Fibroblast of mammary gland (primary cell): ENCODE results near the gene SLC46A2.

ENCODE experiments used
- DNase-seq: peaks from one replicate; pipeline ENCODE4 v3.0.0-alpha.2; 2010; ENCODE audit warnings: low read depth
- H3K4me3 ChIP-seq: 2 replicates; pipeline ENCODE4 v1.5.1; 2011; ENCODE audit warnings: low read depth, mild to moderate bottlenecking, low read length, moderate library complexity; ENCODE audit not compliant: control insufficient read depth
- TF ChIP-seq, protein P1 (sequence below): conservative IDR thresholded peaks from 2 replicates; pipeline ENCODE4 v1.5.1; 2011; ENCODE audit warnings: low read depth, low read length, inconsistent platforms; ENCODE audit not compliant: control insufficient read depth, insufficient read depth

SLC46A2 gene

DNA sequence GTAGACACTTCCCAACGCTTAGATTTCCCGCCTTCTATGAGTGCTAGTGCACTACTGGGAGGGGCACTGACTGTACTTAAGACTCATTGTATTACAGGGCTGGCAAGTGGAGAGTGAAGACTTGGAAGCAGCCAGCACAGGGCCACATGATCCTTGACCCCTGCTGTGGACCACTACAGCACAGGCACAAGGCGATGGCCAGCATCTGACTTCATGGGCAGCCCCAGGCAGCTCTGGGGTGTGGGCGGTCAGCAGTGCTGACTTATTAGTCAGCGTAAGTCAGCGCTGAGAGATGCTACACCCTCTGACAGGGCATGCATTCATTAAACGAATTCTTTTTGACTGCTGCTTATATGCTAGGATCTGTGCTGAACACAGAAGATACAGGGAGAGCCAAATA, 9.3 kb downstream of the SLC46A2 start:
- peak; percentile 83 for DNase-seq
- TF ChIP-seq, protein P1, sequence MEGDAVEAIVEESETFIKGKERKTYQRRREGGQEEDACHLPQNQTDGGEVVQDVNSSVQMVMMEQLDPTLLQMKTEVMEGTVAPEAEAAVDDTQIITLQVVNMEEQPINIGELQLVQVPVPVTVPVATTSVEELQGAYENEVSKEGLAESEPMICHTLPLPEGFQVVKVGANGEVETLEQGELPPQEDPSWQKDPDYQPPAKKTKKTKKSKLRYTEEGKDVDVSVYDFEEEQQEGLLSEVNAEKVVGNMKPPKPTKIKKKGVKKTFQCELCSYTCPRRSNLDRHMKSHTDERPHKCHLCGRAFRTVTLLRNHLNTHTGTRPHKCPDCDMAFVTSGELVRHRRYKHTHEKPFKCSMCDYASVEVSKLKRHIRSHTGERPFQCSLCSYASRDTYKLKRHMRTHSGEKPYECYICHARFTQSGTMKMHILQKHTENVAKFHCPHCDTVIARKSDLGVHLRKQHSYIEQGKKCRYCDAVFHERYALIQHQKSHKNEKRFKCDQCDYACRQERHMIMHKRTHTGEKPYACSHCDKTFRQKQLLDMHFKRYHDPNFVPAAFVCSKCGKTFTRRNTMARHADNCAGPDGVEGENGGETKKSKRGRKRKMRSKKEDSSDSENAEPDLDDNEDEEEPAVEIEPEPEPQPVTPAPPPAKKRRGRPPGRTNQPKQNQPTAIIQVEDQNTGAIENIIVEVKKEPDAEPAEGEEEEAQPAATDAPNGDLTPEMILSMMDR: no peak
- H3K4me3 ChIP-seq: no peak overlapping the region

DNA sequence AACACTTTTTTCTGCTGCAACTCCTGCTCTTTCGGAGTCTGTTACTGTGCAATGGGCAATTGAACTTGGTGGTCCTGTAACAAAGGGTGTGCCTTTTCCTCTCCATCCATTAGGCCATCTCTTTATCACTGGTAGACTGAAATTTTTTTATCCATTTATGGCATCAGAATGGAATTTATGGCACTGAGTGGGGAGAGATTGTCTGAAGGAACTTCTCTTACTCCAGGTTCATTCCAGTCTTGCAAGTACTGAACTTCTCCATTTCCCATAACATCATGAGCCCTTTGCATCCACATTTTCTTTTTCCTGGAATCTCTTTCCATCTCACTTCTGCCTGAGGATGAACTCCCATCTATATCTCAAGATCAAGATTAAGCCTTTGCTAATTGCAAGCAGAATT, 10.0 kb downstream of the SLC46A2 start:
- H3K4me3 ChIP-seq: no peak overlapping the region
- no peak for DNase-seq
- TF ChIP-seq, protein P1: no peak

DNA sequence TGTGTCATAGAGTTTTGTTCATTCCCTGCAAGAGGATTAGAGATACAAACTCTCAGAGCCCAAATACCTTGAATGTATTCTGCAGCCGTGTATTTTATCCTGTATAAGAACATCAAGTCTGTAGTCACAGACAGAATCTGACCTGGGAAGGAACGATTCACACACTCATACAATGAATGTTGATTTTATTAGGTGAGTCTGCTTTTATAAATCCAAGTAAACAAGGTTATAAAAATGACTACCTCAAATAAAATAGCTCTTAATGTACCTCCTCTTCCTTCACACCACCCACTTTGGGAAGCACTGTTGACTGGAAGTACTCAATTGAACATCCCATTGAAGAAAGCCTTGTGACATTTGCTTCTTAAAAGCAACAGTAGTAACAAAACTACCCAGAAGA, 11.9 kb downstream of the SLC46A2 start:
- TF ChIP-seq, protein P1: no peak
- DNase-seq: no peak
- H3K4me3 ChIP-seq: no peak overlapping the region

DNA sequence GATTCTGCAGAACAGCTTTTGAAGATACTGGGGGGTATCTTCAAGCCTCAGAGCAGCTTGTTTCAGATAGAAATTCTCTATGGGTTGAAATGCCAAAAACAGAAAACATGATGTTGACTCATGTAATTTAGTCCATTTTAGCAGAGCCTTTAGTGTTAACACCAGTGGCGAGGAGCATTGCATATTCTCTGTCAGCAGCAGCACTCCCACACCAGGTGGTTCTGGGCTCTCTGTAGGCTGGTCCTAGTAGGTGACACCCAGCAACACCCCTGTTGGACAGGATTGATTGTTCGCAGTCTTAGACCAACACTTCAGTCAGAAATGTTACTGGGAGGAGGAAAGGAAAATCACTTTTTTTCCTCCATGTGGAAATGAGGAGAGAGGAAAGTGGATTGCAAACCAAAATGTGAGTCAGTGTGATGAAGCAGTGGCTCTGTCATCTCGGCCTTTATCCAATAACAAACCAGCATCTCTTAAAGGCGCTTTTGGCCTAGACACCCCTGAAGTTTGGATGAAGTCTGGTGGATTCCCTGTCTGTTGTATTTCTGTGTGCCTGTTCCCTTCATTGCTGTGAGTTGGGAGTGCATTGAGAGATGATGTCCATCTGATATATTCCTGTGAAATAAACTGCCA, 16.8 kb downstream of the SLC46A2 start:
- DNase-seq: peak; percentile 67
- TF ChIP-seq, protein P1: no peak
- H3K4me3 ChIP-seq: no peak overlapping the region

DNA sequence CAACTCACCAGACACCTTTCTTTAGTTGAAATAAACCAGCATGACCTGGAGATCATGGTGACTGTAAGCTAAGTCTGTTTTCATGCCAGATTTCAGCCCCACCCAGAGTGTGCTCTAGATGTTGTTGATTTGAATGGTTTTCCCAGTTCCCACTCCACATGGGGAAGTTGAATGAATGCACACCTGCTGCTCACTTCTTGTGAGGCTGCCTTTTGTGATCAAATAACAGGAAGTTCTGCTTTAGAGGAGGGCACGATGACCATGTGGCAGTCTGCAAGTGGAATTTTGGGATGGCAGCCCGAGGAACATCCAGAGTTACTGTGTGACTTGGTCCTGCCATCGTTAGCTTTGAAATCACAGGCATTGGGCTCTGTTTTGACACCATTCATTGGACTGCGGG, 18.7 kb downstream of the SLC46A2 start:
- DNase-seq: no peak
- no peak overlapping the region for H3K4me3 ChIP-seq
- TF ChIP-seq, protein P1: no peak

DNA sequence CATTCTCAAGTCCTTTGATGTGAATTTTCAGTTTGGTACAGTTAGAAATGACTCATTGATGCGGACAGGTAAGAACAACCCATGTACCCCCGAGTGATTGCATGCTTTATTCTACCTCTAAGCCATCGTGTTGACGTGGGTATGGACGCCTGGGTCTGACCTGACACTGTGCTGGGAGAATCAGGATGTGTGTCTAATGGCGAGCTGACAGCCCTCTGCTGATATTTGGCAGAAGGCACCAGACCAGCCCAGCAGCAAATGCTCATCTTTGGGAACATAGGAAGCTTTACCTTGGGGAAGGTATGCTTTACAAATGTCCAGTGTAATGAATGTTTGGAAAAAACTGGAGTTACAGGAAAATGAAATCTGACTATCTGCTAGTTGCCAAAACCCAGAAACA, 20.1 kb downstream of the SLC46A2 start:
- DNase-seq: no peak
- TF ChIP-seq, protein P1: no peak
- H3K4me3 ChIP-seq: no peak overlapping the region

DNA sequence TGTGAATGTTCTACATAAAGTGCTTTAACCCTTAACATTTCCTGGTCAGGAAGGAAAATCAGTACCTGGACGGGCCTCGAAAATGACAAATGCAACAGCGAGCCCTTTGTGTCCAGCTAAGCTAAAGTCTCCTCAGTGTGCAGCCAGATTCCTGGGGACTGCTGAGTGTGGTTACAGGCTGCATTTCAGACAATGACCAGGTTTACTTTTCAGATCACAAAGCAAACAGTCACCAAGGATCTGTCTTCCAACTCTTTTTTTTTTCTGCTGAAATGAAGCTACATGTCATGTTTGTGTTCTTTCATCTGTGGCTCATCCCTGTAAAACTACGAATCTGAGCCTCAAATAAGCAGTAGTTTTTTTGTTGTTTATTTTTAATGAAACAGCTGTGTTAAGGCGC, 20.8 kb downstream of the SLC46A2 start:
- TF ChIP-seq, protein P1: no peak
- DNase-seq: no peak

More for the DNA sequence above, 20.8 kb downstream of the SLC46A2 start:
- H3K4me3 ChIP-seq: no peak overlapping the region
